DOHH2 (cell line): ENCODE measurements around the gene SRPRA.

Experiments used
- H3F3A ChIP-seq: fragments of 200-600 bp; sonication (generic), shearing (Covaris generic); 2 replicates; pipeline ENCODE4 v1.6.0; 2016; ENCODE audit warnings: antibody characterized with exemption, mild to moderate bottlenecking; ENCODE audit not compliant: control insufficient read depth, insufficient read depth
- H3K27ac ChIP-seq: fragments of 200-600 bp; sonication (generic); 2 replicates; pipeline ENCODE4 v1.5.1; 2014; ENCODE audit warnings: low read depth, mild to moderate bottlenecking, low read length, moderate library complexity
- H3K27me3 ChIP-seq: fragments of 200-600 bp; sonication (generic); 2 replicates; pipeline ENCODE4 v1.6.1; 2014; ENCODE audit warnings: mild to moderate bottlenecking, low read length, mixed read lengths; ENCODE audit not compliant: control insufficient read depth
- H3K36me3 ChIP-seq: fragments of 200-600 bp; sonication (generic); 2 replicates; pipeline ENCODE4 v1.6.1; 2014; ENCODE audit warnings: mild to moderate bottlenecking, low read length, moderate library complexity, mixed read lengths; ENCODE audit not compliant: control insufficient read depth
- H3K4me1 ChIP-seq: fragments of 200-600 bp; sonication (generic); 2 replicates; pipeline ENCODE4 v1.6.1; 2014; ENCODE audit warnings: mild to moderate bottlenecking, low read length, mixed read lengths; ENCODE audit not compliant: control insufficient read depth
- H3K4me2 ChIP-seq: fragments of 200-600 bp; sonication (generic); 2 replicates; pipeline ENCODE4 v1.6.0; 2014; ENCODE audit warnings: mild to moderate bottlenecking, low read length, moderate library complexity
- H3K4me3 ChIP-seq: fragments of 200-600 bp; sonication (generic); 2 replicates; pipeline ENCODE4 v1.5.1; 2014; ENCODE audit warnings: mild to moderate bottlenecking, low read length, mixed read lengths
- H3K79me2 ChIP-seq: fragments of 200-600 bp; sonication (generic); 2 replicates; pipeline ENCODE4 v1.6.1; 2014; ENCODE audit warnings: mild to moderate bottlenecking, low read length, mixed read lengths; ENCODE audit not compliant: control insufficient read depth
- H3K9me2 ChIP-seq: fragments of 200-600 bp; sonication (generic); replicated peaks from 2 replicates; pipeline ENCODE4 v1.6.1; 2014; ENCODE audit warnings: mild to moderate bottlenecking, low read length, mixed read lengths; ENCODE audit not compliant: control insufficient read depth
- H3K9me3 ChIP-seq: fragments of 200-600 bp; sonication (generic); 2 replicates; pipeline ENCODE4 v1.6.1; 2014; ENCODE audit warnings: antibody characterized with exemption, low read length, mixed read lengths; ENCODE audit not compliant: control insufficient read depth, insufficient read depth
- H4K20me1 ChIP-seq: fragments of 200-600 bp; sonication (generic); 2 replicates; pipeline ENCODE4 v1.6.0; 2014; ENCODE audit warnings: low read depth, mild to moderate bottlenecking, antibody characterized with exemption, low read length, moderate library complexity; ENCODE audit not compliant: control insufficient read depth, insufficient read depth
- EZH2phosphoT487 ChIP-seq: fragments of 200-600 bp; sonication (generic); IDR thresholded peaks from 2 replicates; pipeline ENCODE4 v1.6.1; 2017; ENCODE audit warnings: borderline replicate concordance, mild to moderate bottlenecking, antibody characterized with exemption, low read length, moderate library complexity, mixed read lengths
- TF ChIP-seq, protein P1 (sequence below): fragments of 200-600 bp; sonication (generic); IDR thresholded peaks from one replicate; pipeline ENCODE4 v1.5.1; 2014; ENCODE audit warnings: antibody characterized with exemption, mild to moderate bottlenecking, low read depth, low read length; ENCODE audit not compliant: poor library complexity, severe bottlenecking

The SRPRA gene, protein sequence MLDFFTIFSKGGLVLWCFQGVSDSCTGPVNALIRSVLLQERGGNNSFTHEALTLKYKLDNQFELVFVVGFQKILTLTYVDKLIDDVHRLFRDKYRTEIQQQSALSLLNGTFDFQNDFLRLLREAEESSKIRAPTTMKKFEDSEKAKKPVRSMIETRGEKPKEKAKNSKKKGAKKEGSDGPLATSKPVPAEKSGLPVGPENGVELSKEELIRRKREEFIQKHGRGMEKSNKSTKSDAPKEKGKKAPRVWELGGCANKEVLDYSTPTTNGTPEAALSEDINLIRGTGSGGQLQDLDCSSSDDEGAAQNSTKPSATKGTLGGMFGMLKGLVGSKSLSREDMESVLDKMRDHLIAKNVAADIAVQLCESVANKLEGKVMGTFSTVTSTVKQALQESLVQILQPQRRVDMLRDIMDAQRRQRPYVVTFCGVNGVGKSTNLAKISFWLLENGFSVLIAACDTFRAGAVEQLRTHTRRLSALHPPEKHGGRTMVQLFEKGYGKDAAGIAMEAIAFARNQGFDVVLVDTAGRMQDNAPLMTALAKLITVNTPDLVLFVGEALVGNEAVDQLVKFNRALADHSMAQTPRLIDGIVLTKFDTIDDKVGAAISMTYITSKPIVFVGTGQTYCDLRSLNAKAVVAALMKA

DNA sequence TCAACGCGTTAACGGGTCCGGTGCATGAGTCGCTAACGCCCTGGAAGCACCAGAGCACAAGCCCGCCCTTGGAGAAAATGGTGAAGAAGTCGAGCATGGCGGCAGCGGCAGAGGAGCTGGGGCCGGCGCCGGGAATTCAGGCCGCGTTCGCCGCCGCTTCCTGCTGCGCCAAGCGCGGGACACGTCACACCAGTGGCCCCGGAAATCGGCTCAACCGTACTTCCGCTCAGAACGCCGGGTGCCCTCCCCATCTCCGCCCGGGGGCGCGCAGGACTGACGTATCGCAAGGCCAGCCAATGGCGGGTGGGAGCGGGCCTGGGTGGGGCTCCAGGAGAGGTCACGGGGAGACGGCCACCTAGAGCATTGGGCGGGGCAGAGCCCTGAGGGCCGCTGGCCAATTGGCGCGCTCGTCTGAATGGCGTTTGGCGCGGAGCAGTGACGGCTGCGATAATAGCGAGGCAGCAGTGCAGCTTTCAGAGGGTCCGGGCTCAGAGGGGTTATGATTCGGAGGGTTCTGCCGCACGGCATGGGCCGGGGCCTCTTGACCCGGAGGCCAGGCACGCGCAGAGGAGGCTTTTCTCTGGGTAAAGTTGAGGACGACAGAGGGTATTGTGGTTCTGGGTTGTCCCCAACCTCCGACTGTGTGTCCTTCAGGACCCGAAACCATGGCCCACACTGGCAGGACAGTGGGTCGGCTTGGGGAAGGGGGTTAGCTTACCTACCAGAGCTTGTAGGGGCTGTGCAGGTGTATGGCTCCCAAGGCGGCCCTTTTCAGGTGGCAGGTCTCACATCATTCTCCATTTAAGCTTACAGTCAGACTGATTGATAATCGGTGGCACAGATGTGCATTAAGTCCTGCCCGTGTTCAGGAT is at the start of gene SRPRA, which contains the start of gene FOXRED1:
SRPRA (minus strand) TSS at position 188 of the 872 bp plus-strand sequence; CDS start at position 97, 91 bp downstream.
FOXRED1 (plus strand) TSS at position 447 of the 872 bp plus-strand sequence; CDS start at position 500, 53 bp downstream.
- Histone ChIP-seq H3K27me3 (no peaks in the 10 kb centered on the region), H3K79me2 (peaks cover 59% of the 10 kb centered on the region), H3K4me2 (peak within 1 kb of the TSS; percentile 95), H3K4me1 (peaks cover 22% of the 10 kb centered on the region), H3K9me2 (no peaks in the 10 kb centered on the region), H3F3A (no peaks in the 10 kb centered on the region), H4K20me1 (peaks cover 6% of the 10 kb centered on the region; the same call in 1 of the 2 replicates), H3K4me3 (peak within 1 kb of the TSS; percentile 99), H3K9me3 (no peaks in the 10 kb centered on the region), H3K27ac (peak within 1 kb of the TSS; percentile 40), H3K36me3 (peaks cover 72% of the 10 kb centered on the region)
- no peak for TF ChIP-seq EZH2phosphoT487
- TF ChIP-seq, protein P1, sequence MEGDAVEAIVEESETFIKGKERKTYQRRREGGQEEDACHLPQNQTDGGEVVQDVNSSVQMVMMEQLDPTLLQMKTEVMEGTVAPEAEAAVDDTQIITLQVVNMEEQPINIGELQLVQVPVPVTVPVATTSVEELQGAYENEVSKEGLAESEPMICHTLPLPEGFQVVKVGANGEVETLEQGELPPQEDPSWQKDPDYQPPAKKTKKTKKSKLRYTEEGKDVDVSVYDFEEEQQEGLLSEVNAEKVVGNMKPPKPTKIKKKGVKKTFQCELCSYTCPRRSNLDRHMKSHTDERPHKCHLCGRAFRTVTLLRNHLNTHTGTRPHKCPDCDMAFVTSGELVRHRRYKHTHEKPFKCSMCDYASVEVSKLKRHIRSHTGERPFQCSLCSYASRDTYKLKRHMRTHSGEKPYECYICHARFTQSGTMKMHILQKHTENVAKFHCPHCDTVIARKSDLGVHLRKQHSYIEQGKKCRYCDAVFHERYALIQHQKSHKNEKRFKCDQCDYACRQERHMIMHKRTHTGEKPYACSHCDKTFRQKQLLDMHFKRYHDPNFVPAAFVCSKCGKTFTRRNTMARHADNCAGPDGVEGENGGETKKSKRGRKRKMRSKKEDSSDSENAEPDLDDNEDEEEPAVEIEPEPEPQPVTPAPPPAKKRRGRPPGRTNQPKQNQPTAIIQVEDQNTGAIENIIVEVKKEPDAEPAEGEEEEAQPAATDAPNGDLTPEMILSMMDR, result no peak

DNA sequence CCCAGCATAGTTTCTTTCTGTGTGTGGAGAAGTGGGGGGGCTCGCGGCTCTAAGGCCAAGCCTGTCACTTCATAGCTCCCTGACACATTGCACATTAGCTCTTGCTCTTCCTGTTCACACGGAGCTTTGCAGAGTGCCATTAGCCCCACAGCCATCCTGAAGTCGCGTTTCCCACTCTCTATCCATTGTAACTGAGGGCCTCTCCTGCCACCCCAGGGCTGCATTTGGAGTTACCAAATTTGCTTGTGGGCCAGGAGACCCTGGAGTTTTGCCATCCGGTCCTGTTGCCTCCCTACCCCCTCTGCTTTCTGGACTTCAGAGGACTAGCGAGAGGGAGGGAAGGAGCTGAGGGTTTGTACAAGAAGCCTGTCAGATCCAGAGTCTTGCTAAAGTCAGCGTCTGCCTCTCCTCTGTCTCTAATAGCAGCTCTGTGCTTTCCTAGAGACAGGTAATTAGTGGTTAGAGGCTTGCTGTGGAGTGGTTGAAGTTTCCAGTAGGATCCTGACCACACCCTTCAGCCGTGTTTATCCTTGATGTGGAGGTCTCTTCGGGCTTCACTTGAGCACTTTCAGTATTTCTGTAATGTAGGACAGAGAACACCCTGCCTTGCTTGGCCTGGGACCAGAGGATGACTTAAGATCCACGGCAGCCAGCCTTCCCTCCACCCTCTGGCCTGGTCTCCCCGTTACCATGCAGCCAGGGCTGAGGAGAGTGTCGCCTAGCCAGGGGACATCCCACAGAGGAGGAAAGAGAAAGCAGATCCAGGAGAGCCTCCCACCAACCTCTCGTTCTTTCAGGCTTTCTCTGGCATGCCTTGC is 49.3 kb upstream of the SRPRA start:
- Histone ChIP-seq H3K9me3 (no peaks in the 10 kb centered on the region), H3K4me2 (no peak overlapping the region), H3K4me1 (peaks cover 3% of the 10 kb centered on the region; the same call in 1 of the 2 replicates), H3K36me3 (peaks cover 21% of the 10 kb centered on the region), H3F3A (no peaks in the 10 kb centered on the region), H3K27me3 (no peaks in the 10 kb centered on the region), H3K79me2 (peaks cover 17% of the 10 kb centered on the region), H3K9me2 (no peaks in the 10 kb centered on the region), H3K27ac (no peak overlapping the region), H4K20me1 (no peaks in the 10 kb centered on the region; the same call in 1 of the 2 replicates), H3K4me3 (no peak overlapping the region)
- no peak for TF ChIP-seq EZH2phosphoT487
- TF ChIP-seq, protein P1, result no peak

DNA sequence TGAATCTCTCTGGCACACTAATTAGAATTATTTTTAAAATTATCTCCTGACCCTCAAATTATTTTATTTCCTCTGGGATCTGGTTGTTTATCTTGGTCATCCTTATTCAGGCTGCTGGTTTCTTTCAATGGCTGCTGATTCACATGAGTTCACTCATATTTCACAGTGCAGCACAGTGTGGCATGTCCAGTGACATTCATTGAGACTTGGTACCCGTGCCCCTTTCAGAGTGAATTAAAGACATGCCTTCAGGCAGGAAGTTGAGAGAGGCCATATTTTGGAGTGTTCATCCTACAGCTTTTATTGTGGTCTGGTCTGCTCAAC is 48.7 kb upstream of the SRPRA start:
- Histone ChIP-seq H3K27me3 (no peaks in the 10 kb centered on the region), H3F3A (no peaks in the 10 kb centered on the region), H3K4me3 (no peak overlapping the region), H3K4me1 (peaks cover 3% of the 10 kb centered on the region; the same call in 1 of the 2 replicates), H4K20me1 (no peaks in the 10 kb centered on the region; the same call in 1 of the 2 replicates), H3K36me3 (peaks cover 23% of the 10 kb centered on the region), H3K9me3 (no peaks in the 10 kb centered on the region), H3K27ac (no peak overlapping the region), H3K79me2 (peaks cover 19% of the 10 kb centered on the region), H3K9me2 (no peaks in the 10 kb centered on the region), H3K4me2 (no peak overlapping the region)
- TF ChIP-seq EZH2phosphoT487, result no peak
- TF ChIP-seq, protein P1, result no peak
